KOPT-K1 (cell line): ENCODE measurements around the gene EAF1.
"Not testable (repeated sequence)": the region's sequence is repeated elsewhere in the genome, so short reads cannot be mapped to it uniquely, and the experiment has no call there.

Experiments
- H3K27ac ChIP-seq: fragments of 200-600 bp; sonication (generic); 2 replicates; pipeline ENCODE4 v1.5.1; 2016; ENCODE audit warnings: antibody characterized with exemption, mild to moderate bottlenecking, low read depth, low read length; ENCODE audit not compliant: poor library complexity, severe bottlenecking
- H3K36me3 ChIP-seq: fragments of 200-600 bp; sonication (generic); 2 replicates; pipeline ENCODE4 v1.5.1; 2017; ENCODE audit warnings: antibody characterized with exemption, mild to moderate bottlenecking, low read length, moderate library complexity; ENCODE audit not compliant: insufficient read depth
- H3K9me3 ChIP-seq: fragments of 200-600 bp; sonication (generic); 2 replicates; pipeline ENCODE4 v1.5.1; 2017; ENCODE audit warnings: antibody characterized with exemption, low read length, mild to moderate bottlenecking; ENCODE audit not compliant: insufficient read depth, poor library complexity, severe bottlenecking

Gene EAF1

GRCh38 chr3:15398731-15399133, 28.7 kb upstream of the EAF1 start:
- H3K9me3 ChIP-seq, H3K27ac ChIP-seq, H3K36me3 ChIP-seq: not testable (repeated sequence)

GRCh38 chr3:15399970-15400369, 27.4 kb upstream of the EAF1 start:
- no peaks in the 10 kb centered on the region for H3K9me3 ChIP-seq
- no peak overlapping the region for H3K27ac ChIP-seq
- no peaks in the 10 kb centered on the region for H3K36me3 ChIP-seq

- H3K27ac ChIP-seq, result no peak overlapping the region
Observed at GRCh38 chr3:15401936-15402335, 25.5 kb upstream of the EAF1 start.

GRCh38 chr3:15403495-15403894, 23.9 kb upstream of the EAF1 start:
- Histone ChIP-seq H3K9me3 (no peaks in the 10 kb centered on the region), H3K36me3 (peaks cover 5% of the 10 kb centered on the region; the same call in 1 of the 2 replicates), H3K27ac (no peak overlapping the region)

More at GRCh38 chr3:15401936-15402335, 25.5 kb upstream of the EAF1 start:
- Histone ChIP-seq H3K36me3 (no peaks in the 10 kb centered on the region), H3K9me3 (no peaks in the 10 kb centered on the region)

- H3K9me3 ChIP-seq, result no peaks in the 10 kb centered on the region
- no peak overlapping the region for H3K27ac ChIP-seq
- peaks cover 10% of the 10 kb centered on the region for H3K36me3 ChIP-seq
Observed at GRCh38 chr3:15403965-15404364, 23.4 kb upstream of the EAF1 start.

GRCh38 chr3:15404767-15405166, 22.6 kb upstream of the EAF1 start:
- H3K9me3 ChIP-seq, result no peaks in the 10 kb centered on the region
- H3K36me3 ChIP-seq, result peaks cover 18% of the 10 kb centered on the region
- no peak overlapping the region for H3K27ac ChIP-seq

GRCh38 chr3:15405448-15406050, 21.8 kb upstream of the EAF1 start:
- Histone ChIP-seq H3K36me3 (peaks cover 25% of the 10 kb centered on the region), H3K27ac (no peak overlapping the region), H3K9me3 (no peaks in the 10 kb centered on the region)

- Histone ChIP-seq H3K27ac (no peak overlapping the region), H3K9me3 (no peaks in the 10 kb centered on the region), H3K36me3 (peaks cover 60% of the 10 kb centered on the region)
Observed at GRCh38 chr3:15409239-15409638, 18.2 kb upstream of the EAF1 start.

- H3K36me3 ChIP-seq, result peaks cover 66% of the 10 kb centered on the region
- H3K27ac ChIP-seq, result no peak overlapping the region
- no peaks in the 10 kb centered on the region for H3K9me3 ChIP-seq
Observed at GRCh38 chr3:15409774-15410173, 17.6 kb upstream of the EAF1 start.

GRCh38 chr3:15410966-15411365, 16.4 kb upstream of the EAF1 start:
- H3K36me3 ChIP-seq, result peaks cover 78% of the 10 kb centered on the region

GRCh38 chr3:15420871-15421270, 6.5 kb upstream of the EAF1 start:
- peaks cover 89% of the 10 kb centered on the region for H3K36me3 ChIP-seq
- no peak overlapping the region for H3K27ac ChIP-seq
- H3K9me3 ChIP-seq, result no peaks in the 10 kb centered on the region

More at GRCh38 chr3:15410966-15411365, 16.4 kb upstream of the EAF1 start:
- not testable (repeated sequence) for H3K27ac ChIP-seq, H3K9me3 ChIP-seq

GRCh38 chr3:15426579-15427118, 749 bp upstream of the EAF1 start:
- peaks cover 57% of the 10 kb centered on the region for H3K36me3 ChIP-seq
- no peaks in the 10 kb centered on the region for H3K9me3 ChIP-seq
- H3K27ac ChIP-seq, result peak overlapping the region; percentile 69

- Histone ChIP-seq H3K9me3 (no peaks in the 10 kb centered on the region), H3K27ac (peak overlapping the region; percentile 69), H3K36me3 (peaks cover 57% of the 10 kb centered on the region)
Observed at GRCh38 chr3:15427981-15428380, 583 bp downstream of the EAF1 start.

GRCh38 chr3:15428539-15428938, 1.1 kb downstream of the EAF1 start:
- H3K36me3 ChIP-seq, result peaks cover 57% of the 10 kb centered on the region
- H3K27ac ChIP-seq, result peak overlapping the region; percentile 69
- H3K9me3 ChIP-seq, result no peaks in the 10 kb centered on the region

- H3K27ac ChIP-seq, result no peak overlapping the region
- peaks cover 57% of the 10 kb centered on the region for H3K36me3 ChIP-seq
- H3K9me3 ChIP-seq, result no peaks in the 10 kb centered on the region
Observed at GRCh38 chr3:15429080-15429479, 1.7 kb downstream of the EAF1 start.

- Histone ChIP-seq H3K9me3 (no peaks in the 10 kb centered on the region), H3K36me3 (peaks cover 61% of the 10 kb centered on the region), H3K27ac (no peak overlapping the region)
Observed at GRCh38 chr3:15430624-15431023, 3.2 kb downstream of the EAF1 start.
